Measurements from ENCODE around the gene DCC. TPM values are rescaled to one million over a fixed set of nuclear protein-coding genes. Genes with fewer than 3 reads are reported as not detected.

DCC gene
- total RNA-seq, 6 donors from 2014 or later: 0.33 to 3.5 (median 1.0) TPM

- Histone ChIP-seq H3K4me1 (no peaks in the 10 kb centered on the region), H3K36me3 (no peaks in the 10 kb centered on the region), H3K27ac (no peak overlapping the region), H3K27me3 (no peaks in the 10 kb centered on the region), H3K9me3 (no peaks in the 10 kb centered on the region), H3K4me3 (no peak overlapping the region)
- WGBS, 2 donors: 26 to 48% methylated on average over 1 of the region's 1 CpG
- TF ChIP-seq POLR2A (IDR thresholded peaks at IDR 0.05) (no peak), EP300 (IDR thresholded peaks at IDR 0.05) (no peak), CTCF (IDR thresholded peaks at IDR 0.05) (no peak), POLR2AphosphoS5 (IDR thresholded peaks at IDR 0.05) (no peak)
- DNase-seq (no peak), ATAC-seq (ENCODE audit: low FRiP score in 2 of 2) (no peak)
These were observed 36.1 kb downstream of the DCC start for GRCh38 chr18:52376104-52376503.

GRCh38 chr18:52377094-52377493, 37.1 kb downstream of the DCC start:
- Histone ChIP-seq H3K4me3 (no peak overlapping the region), H3K4me1 (no peaks in the 10 kb centered on the region), H3K27ac (no peak overlapping the region), H3K36me3 (no peaks in the 10 kb centered on the region), H3K9me3 (no peaks in the 10 kb centered on the region), H3K27me3 (no peaks in the 10 kb centered on the region)
- TF ChIP-seq EP300 (IDR thresholded peaks at IDR 0.05) (no peak), POLR2A (IDR thresholded peaks at IDR 0.05) (no peak), POLR2AphosphoS5 (IDR thresholded peaks at IDR 0.05) (no peak), CTCF (IDR thresholded peaks at IDR 0.05) (no peak)
- no peak for DNase-seq
- no peak for ATAC-seq (ENCODE audit: low FRiP score in 2 of 2)

DNA sequence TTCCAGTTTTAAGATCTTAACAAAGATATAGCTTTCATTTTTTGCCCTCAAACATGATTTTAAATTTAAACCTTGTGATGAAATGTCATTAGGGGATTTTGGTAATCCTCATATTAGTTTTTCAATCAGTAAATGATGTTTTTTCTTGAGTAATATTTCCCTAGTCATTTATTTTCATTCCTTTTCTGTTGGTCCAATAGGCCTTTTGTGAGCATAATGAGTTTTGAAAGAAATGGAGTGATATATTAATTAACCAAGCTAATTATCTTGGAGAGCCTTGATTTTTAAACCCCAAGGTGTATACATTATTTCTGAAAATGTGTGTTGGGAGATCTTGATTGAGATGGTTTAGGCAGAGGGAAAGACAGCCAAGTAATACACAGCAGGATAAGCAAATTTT, 46.3 kb downstream of the DCC start:
- H3K9me3 ChIP-seq: no peaks in the 10 kb centered on the region
- H3K36me3 ChIP-seq: no peaks in the 10 kb centered on the region
- ATAC-seq (ENCODE audit: low FRiP score in 2 of 2): no peak
- H3K4me1 ChIP-seq: no peaks in the 10 kb centered on the region
- no peak for TF ChIP-seq POLR2A (IDR thresholded peaks at IDR 0.05)
- TF ChIP-seq CTCF (IDR thresholded peaks at IDR 0.05): no peak
- TF ChIP-seq POLR2AphosphoS5 (IDR thresholded peaks at IDR 0.05): no peak
- TF ChIP-seq EP300 (IDR thresholded peaks at IDR 0.05): no peak
- H3K27me3 ChIP-seq: no peaks in the 10 kb centered on the region
- H3K4me3 ChIP-seq: no peak overlapping the region
- H3K27ac ChIP-seq: no peak overlapping the region
- no peak for DNase-seq

DNA sequence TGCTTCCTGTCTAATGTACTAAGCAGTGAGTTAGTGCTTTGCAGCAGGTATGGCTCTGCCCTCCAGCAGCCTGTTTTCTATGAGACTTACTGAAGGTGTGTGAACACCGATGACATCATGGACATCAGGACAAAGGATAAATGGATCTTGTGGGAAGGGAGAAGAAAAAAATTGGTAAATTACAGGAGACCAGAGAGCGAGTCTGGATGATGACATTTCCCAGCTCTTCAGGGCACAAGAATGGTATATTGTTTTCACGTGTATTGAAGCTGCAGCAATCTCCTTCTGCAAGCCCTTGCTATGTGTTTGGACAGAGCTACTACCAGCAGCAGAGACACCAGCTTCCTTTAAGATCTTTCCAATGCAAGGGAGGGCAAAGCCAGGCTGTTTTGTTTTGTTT, 47.2 kb downstream of the DCC start:
- Histone ChIP-seq H3K27ac (no peak overlapping the region), H3K4me1 (no peaks in the 10 kb centered on the region), H3K36me3 (no peaks in the 10 kb centered on the region), H3K9me3 (no peaks in the 10 kb centered on the region), H3K27me3 (no peaks in the 10 kb centered on the region), H3K4me3 (no peak overlapping the region)
- ATAC-seq (ENCODE audit: low FRiP score in 2 of 2) (no peak), DNase-seq (no peak)
- no peak for TF ChIP-seq EP300 (IDR thresholded peaks at IDR 0.05)
- no peak for TF ChIP-seq POLR2A (IDR thresholded peaks at IDR 0.05)
- no peak for TF ChIP-seq POLR2AphosphoS5 (IDR thresholded peaks at IDR 0.05)
- no peak for TF ChIP-seq CTCF (IDR thresholded peaks at IDR 0.05)
- WGBS, 2 donors: 69 to 87% methylated on average over 3 of the region's 3 CpGs

DNA sequence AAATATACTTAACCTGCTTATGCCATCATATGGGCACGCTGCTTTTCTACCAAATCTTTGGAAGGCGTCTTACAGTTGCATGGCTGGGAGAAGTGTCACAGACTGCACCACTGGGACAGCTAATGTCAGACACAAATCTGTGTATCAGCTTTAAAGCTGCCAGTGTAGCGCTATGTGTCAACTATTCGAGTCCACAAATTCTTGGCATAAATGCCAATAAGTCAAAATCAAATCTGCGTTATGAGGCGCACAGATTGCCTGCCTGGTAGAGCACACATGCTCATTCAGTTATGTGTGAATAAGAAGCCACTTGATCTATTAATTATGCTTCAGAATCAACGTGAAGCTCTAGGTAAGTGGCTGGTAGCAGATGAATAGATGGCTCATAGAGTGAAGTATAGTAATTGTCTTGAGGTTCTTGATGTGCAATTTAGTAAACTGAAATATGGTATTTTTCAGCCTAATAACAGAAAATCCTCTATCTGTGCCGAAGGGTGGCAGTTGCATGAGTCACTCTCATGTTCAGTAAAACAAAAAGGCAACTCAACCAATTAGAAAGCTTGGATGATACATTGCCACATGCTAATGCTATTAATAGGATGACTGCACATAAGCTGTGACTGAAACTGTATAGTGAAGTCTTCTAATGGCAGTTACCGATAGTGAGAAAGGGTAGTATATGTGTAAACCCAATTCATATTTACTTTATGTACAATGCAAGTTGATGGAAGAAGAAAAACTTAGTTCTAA, 52.0 kb downstream of the DCC start:
- ATAC-seq (ENCODE audit: low FRiP score in 2 of 2): no peak
- no peak for TF ChIP-seq CTCF (IDR thresholded peaks at IDR 0.05)
- no peak for TF ChIP-seq POLR2A (IDR thresholded peaks at IDR 0.05)
- no peak for TF ChIP-seq EP300 (IDR thresholded peaks at IDR 0.05)
- TF ChIP-seq POLR2AphosphoS5 (IDR thresholded peaks at IDR 0.05): no peak
- Histone ChIP-seq H3K4me3 (no peak overlapping the region), H3K9me3 (no peaks in the 10 kb centered on the region), H3K4me1 (no peaks in the 10 kb centered on the region), H3K27ac (no peak overlapping the region), H3K27me3 (no peaks in the 10 kb centered on the region), H3K36me3 (no peaks in the 10 kb centered on the region)
- DNase-seq: no peak
- WGBS, 2 donors: 86 to 93% methylated on average over 8 to 9 of the region's 9 CpGs

Measured in upper lobe of left lung (tissue), 6 donors.